Loucy (cell line): ENCODE results near the gene IGSF9B.

Source experiments
- CTCF ChIP-seq: fragments of 200-600 bp; sonication (generic); conservative IDR thresholded peaks from 2 replicates; pipeline ENCODE4 v1.5.1; 2014; ENCODE audit warnings: mild to moderate bottlenecking, antibody characterized with exemption, low read length
- EZH2phosphoT487 ChIP-seq: fragments of 200-600 bp; IDR thresholded peaks from 2 replicates; pipeline ENCODE4 v1.6.1; 2018; ENCODE audit warnings: antibody characterized with exemption, mild to moderate bottlenecking, moderate library complexity, borderline replicate concordance

DNA sequence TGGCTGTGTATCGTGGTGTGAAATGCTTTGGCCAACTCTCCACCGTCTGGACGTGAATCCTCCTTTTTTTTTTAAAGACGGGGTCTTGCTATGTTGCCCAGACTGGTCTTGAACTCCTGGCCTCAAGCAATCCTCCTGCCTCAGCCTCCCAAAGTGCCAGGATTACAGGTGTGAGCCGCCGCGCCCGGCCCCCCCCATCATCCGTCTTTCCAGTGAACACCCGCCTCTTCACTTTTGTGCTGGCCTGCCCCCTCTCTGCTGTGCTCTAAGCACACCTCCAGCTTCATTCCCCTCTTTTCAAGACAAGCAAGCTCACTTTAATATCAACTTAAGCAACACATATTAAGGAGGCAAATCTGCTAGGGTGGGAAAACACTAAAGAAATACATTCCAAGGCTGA is 35.3 kb downstream of the IGSF9B start:
- no peak for TF ChIP-seq CTCF
- TF ChIP-seq EZH2phosphoT487, result no peak
